HCT116 (cell line): ENCODE measurements around the gene CTTNBP2. TPM values are rescaled to one million over a fixed set of nuclear protein-coding genes. Genes with fewer than 3 reads are reported as not detected.

Experiments used
- ATAC-seq: fragments of 200-7000 bp; cut with Tn5 transposase; 2 replicates; pipeline ENCODE4 v1.9.1; 2020; ENCODE audit warnings: mild to moderate bottlenecking, moderate library complexity
- BruUV-seq: library from RNA; stranded (reverse); fragments of 400-500 nt; replicated peaks from 2 replicates; lab custom pipeline; 2021; lab: Mats Ljungman, UMichigan
- CTCF ChIA-PET: fragments of 300-600 bp; sonication (Branson Sonifier 250); formaldehyde crosslinking; loops from one replicate; lab custom pipeline; 2021; ENCODE audit warnings: antibody characterized with exemption; lab: Charles Lee
- POLR2A ChIA-PET: fragments of 300-600, 350-600 bp; sonication (Branson Sonifier 250); formaldehyde crosslinking; loops from one replicate; lab custom pipeline; 2021; ENCODE audit warnings: antibody characterized with exemption; lab: Charles Lee
- RAD21 ChIA-PET, 2 experiments: fragments of 300-600 bp; sonication (Branson Sonifier 250); formaldehyde crosslinking; loops; one replicate each; lab custom pipeline; 2023; ENCODE audit warnings: low total read pairs in 2 of 2; ENCODE audit not compliant: uncharacterized antibody in 2 of 2, unreplicated experiment in 2 of 2, low non-redundant PET in 1 of 2; lab: Charles Lee
- DNase-seq: peaks from one replicate; pipeline ENCODE4 v3.0.0-alpha.2; 2010; ENCODE audit warnings: low read depth, low spot score
- H2AFZ ChIP-seq: fragments of 200-600 bp; shearing (Covaris generic), sonication (generic); 2 replicates; pipeline ENCODE4 v1.6.1; 2017; ENCODE audit warnings: low read depth, mixed run types, mixed read lengths, antibody characterized with exemption, low read length; ENCODE audit not compliant: poor library complexity, severe bottlenecking
- H3K27ac ChIP-seq: 2 replicates; pipeline ENCODE4 v1.5.1; 2012; ENCODE audit warnings: low read depth, low read length
- H3K27me3 ChIP-seq: fragments of 200-600 bp; sonication (generic); 2 replicates; pipeline ENCODE4 v1.6.1; 2016; ENCODE audit warnings: mixed run types, low read length, mixed read lengths; ENCODE audit not compliant: insufficient read depth
- H3K36me3 ChIP-seq, 2 experiments: fragments of 200-500 bp in 1 of 2; fragments of 200-600 bp in 1 of 2; sonication (Bioruptor generic) in 1 of 2; sonication (generic) in 1 of 2; 2 replicates each; pipeline versions ENCODE4 v1.5.1 to v1.6.1; 2014 to 2016; ENCODE audit warnings: low read length in 2 of 2, inconsistent platforms in 1 of 2, mixed read lengths in 1 of 2, mixed run types in 1 of 2; ENCODE audit not compliant: insufficient read depth in 2 of 2, control insufficient read depth in 1 of 2
- H3K4me1 ChIP-seq, 2 experiments: fragments of 200-600 bp in 1 of 2; sonication (generic) in 1 of 2; 2 replicates each; pipeline versions ENCODE4 v1.5.1 to v1.6.1; 2012 to 2017; ENCODE audit warnings: low read length in 2 of 2, inconsistent platforms in 1 of 2, mild to moderate bottlenecking in 1 of 2, mixed read lengths in 1 of 2, mixed run types in 1 of 2, moderate library complexity in 1 of 2; ENCODE audit not compliant: insufficient read depth in 2 of 2, control insufficient read depth in 1 of 2
- H3K4me2 ChIP-seq: fragments of 200-600 bp; sonication (generic); 2 replicates; pipeline ENCODE4 v1.6.1; 2017; ENCODE audit warnings: mixed run types, low read length, mixed read lengths
- H3K4me3 ChIP-seq, 2 experiments: fragments of 200-600 bp in 1 of 2; sonication (generic) in 1 of 2; replicated peaks in 1 of 2; 2 replicates each; pipeline ENCODE4 v1.5.1; 2011 to 2016; ENCODE audit warnings: low read length in 2 of 2, control low read depth in 1 of 2, low read depth in 1 of 2, mild to moderate bottlenecking in 1 of 2, mixed read lengths in 1 of 2, mixed run types in 1 of 2
- H3K79me2 ChIP-seq: fragments of 200-600 bp; sonication (generic); 2 replicates; pipeline ENCODE4 v1.6.1; 2017; ENCODE audit warnings: mild to moderate bottlenecking, mixed run types, low read length, moderate library complexity, mixed read lengths; ENCODE audit not compliant: insufficient read depth
- H3K9ac ChIP-seq: fragments of 200-600 bp; sonication (generic); 2 replicates; pipeline ENCODE4 v1.6.1; 2016; ENCODE audit warnings: low read length, mixed read lengths
- H3K9me2 ChIP-seq: fragments of 200-600 bp; sonication (generic), shearing (Covaris generic); 2 replicates; pipeline ENCODE4 v1.6.1; 2017; ENCODE audit warnings: mixed run types, mild to moderate bottlenecking, moderate library complexity; ENCODE audit not compliant: insufficient read depth
- H3K9me3 ChIP-seq, 2 experiments: fragments of 200-500 bp in 1 of 2; fragments of 200-600 bp in 1 of 2; sonication (Bioruptor generic) in 1 of 2; sonication (generic) in 1 of 2; 2 replicates each; pipeline ENCODE4 v1.6.1; 2014 to 2017; ENCODE audit warnings: low read length in 2 of 2, mixed read lengths in 2 of 2, inconsistent platforms in 1 of 2, low read depth in 1 of 2, mild to moderate bottlenecking in 1 of 2, mixed run types in 1 of 2, moderate library complexity in 1 of 2; ENCODE audit not compliant: control insufficient read depth in 1 of 2, insufficient read depth in 1 of 2
- H4K20me1 ChIP-seq: fragments of 200-600 bp; sonication (generic), shearing (Covaris generic); 2 replicates; pipeline ENCODE4 v1.6.1; 2017; ENCODE audit warnings: mixed run types, mild to moderate bottlenecking, moderate library complexity; ENCODE audit not compliant: insufficient read depth
- ATF3 ChIP-seq: IDR thresholded peaks from 2 replicates; pipeline ENCODE4 v1.6.1; 2012
- CTCF ChIP-seq, 3 experiments: fragments of 200-600 bp in 1 of 3; sonication (generic) in 1 of 3; IDR thresholded peaks in 2 of 3; conservative IDR thresholded peaks in 1 of 3; 2 replicates each; pipeline ENCODE4 v1.5.1; 2012 to 2017; ENCODE audit warnings: low read depth in 2 of 3, low read length in 2 of 3, antibody characterized with exemption in 1 of 3, borderline replicate concordance in 1 of 3, control low read depth in 1 of 3, mild to moderate bottlenecking in 1 of 3, mixed read lengths in 1 of 3, mixed run types in 1 of 3, moderate library complexity in 1 of 3; ENCODE audit not compliant: insufficient read depth in 1 of 3
- EGR1 ChIP-seq: IDR thresholded peaks from 2 replicates; pipeline ENCODE4 v1.6.1; 2012; ENCODE audit warnings: low read depth
- ELF1 ChIP-seq: IDR thresholded peaks from 2 replicates; pipeline ENCODE4 v1.6.1; 2012; ENCODE audit warnings: low read depth, borderline replicate concordance
- JUND ChIP-seq: IDR thresholded peaks from 2 replicates; pipeline ENCODE4 v1.6.1; 2012
- MAX ChIP-seq: IDR thresholded peaks from 2 replicates; pipeline ENCODE4 v1.6.1; 2012
- POLR2AphosphoS5 ChIP-seq: IDR thresholded peaks from 2 replicates; pipeline ENCODE4 v1.6.1; 2011; ENCODE audit warnings: mild to moderate bottlenecking, low read depth, low read length, moderate library complexity
- RAD21 ChIP-seq: IDR thresholded peaks from 2 replicates; pipeline ENCODE4 v1.6.1; 2012; ENCODE audit warnings: low read depth, mild to moderate bottlenecking
- YY1 ChIP-seq: IDR thresholded peaks from 2 replicates; pipeline ENCODE4 v1.6.1; 2011; ENCODE audit warnings: low read length, low read depth, moderate library complexity, mild to moderate bottlenecking; ENCODE audit not compliant: insufficient replicate concordance; ENCODE audit errors: extremely low read depth
- ZNF274 ChIP-seq: fragments of 200-500 bp; sonication (Bioruptor generic); IDR thresholded peaks from 2 replicates; pipeline ENCODE4 v1.6.1; 2014; ENCODE audit warnings: mild to moderate bottlenecking, low read depth, low read length, inconsistent platforms
- intact Hi-C: fragments of 100-400 bp; cut with micrococcal nuclease; formaldehyde crosslinking; loops from 2 replicates; pipeline ENCODE4 v1.10.0; 2022
- total RNA-seq: library from RNA; stranded (reverse); gene quantifications from one replicate; pipeline ENCODE4 v1.2.1, GENCODE V29; 2021; ENCODE audit not compliant: unreplicated experiment

Gene CTTNBP2
- total RNA-seq, 1 experiment from 2014 or later, result 5.4 TPM

GRCh38 chr7:117674617-117675016 lies 198.6 kb downstream of the CTTNBP2 start:
- ATAC-seq (no peak), DNase-seq (no peak)
- intact Hi-C loops, result loop anchor here (2.0 to 5.0 kb wide), 2 partner anchors 216 to 1502 kb away; no protein-coding TSS in a partner anchor
- no peak for TF ChIP-seq MAX
- no peak for TF ChIP-seq YY1
- no peak for TF ChIP-seq EGR1
- TF ChIP-seq JUND, result no peak
- TF ChIP-seq ATF3, result no peak
- TF ChIP-seq POLR2AphosphoS5, result no peak
- Histone ChIP-seq H3K9me2 (no peaks in the 10 kb centered on the region), H3K36me3 (no peaks in the 10 kb centered on the region), H3K9ac (no peak overlapping the region), H3K4me3 (no peak overlapping the region), H3K9me3 (no peaks in the 10 kb centered on the region), H3K27me3 (no peaks in the 10 kb centered on the region), H3K4me1 (no peaks in the 10 kb centered on the region), H3K27ac (no peak overlapping the region), H3K79me2 (no peaks in the 10 kb centered on the region), H4K20me1 (no peaks in the 10 kb centered on the region), H2AFZ (no peak overlapping the region), H3K4me2 (no peak overlapping the region)
- BruUV-seq, result no TSS peak
- ChIA-PET POLR2A (no interaction called here), RAD21 (interaction anchor here in 1 of 2 experiments (1.1 kb wide), 1 partner anchor 276 kb away, joined by 3 read pairs; no protein-coding TSS in a partner anchor), CTCF (interaction anchor here (1.0 kb wide), 2 partner anchors 11 to 216 kb away, joined by 3 read pairs; no protein-coding TSS in a partner anchor)

- ATAC-seq (peak; percentile 77), DNase-seq (peak; percentile 24)
- no peak overlapping the region for H3K4me3 ChIP-seq
- intact Hi-C loops, result loop anchor here (2.0 to 5.0 kb wide), 3 partner anchors 215 to 1502 kb away; no protein-coding TSS in a partner anchor
- TF ChIP-seq JUND (no peak), CTCF (IDR thresholded peaks at IDR 0.05 in 2 of 3, conservative IDR thresholded peaks at IDR 0.05 in 1 of 3; ENCODE audit: borderline replicate concordance in 1 of 3, insufficient read depth in 1 of 3, low read depth in 2 of 3, low read length in 2 of 3) (peak; percentile 31 to 54 (median 51); a peak in 4 of 6 replicates), RAD21 (peak; percentile 56), ELF1 (no peak), ZNF274 (no peak)
- H3K4me1 ChIP-seq, result no peaks in the 10 kb centered on the region
- RAD21 ChIA-PET, result no interaction called here
- CTCF ChIA-PET, result interaction anchor here (1.0 kb wide), 1 partner anchor 12 kb away, joined by 3 read pairs; no protein-coding TSS in a partner anchor
- no peak overlapping the region for H3K9ac ChIP-seq
- BruUV-seq, result no TSS peak
- POLR2A ChIA-PET, result no interaction called here
- no peak overlapping the region for H2AFZ ChIP-seq
- H3K79me2 ChIP-seq, result no peaks in the 10 kb centered on the region
- H3K9me2 ChIP-seq, result no peaks in the 10 kb centered on the region
- no peaks in the 10 kb centered on the region for H3K27me3 ChIP-seq
- no peaks in the 10 kb centered on the region for H3K36me3 ChIP-seq
- no peak overlapping the region for H3K4me2 ChIP-seq
- H4K20me1 ChIP-seq, result no peaks in the 10 kb centered on the region
- no peak overlapping the region for H3K27ac ChIP-seq
- H3K9me3 ChIP-seq, result no peaks in the 10 kb centered on the region
Measured at GRCh38 chr7:117673839-117674238, 199.4 kb downstream of the CTTNBP2 start.
